Left ventricle myocardium superior (tissue), 1 donor: ENCODE results near the gene TRIM74. TPM values are rescaled to one million over a fixed set of nuclear protein-coding genes. Genes with fewer than 3 reads are reported as not detected.
"Not testable (repeated sequence)": the region's sequence is repeated elsewhere in the genome, so short reads cannot be mapped to it uniquely, and the experiment has no call there.

ENCODE experiments used
- ATAC-seq: fragments of 200-7000 bp; cut with Tn5 transposase; one replicate; pipeline ENCODE4 v1.9.1; 2020; ENCODE audit warnings: mild to moderate bottlenecking, moderate library complexity
- DNase-seq: peaks from one replicate; pipeline ENCODE4 v3.0.0-alpha.2; 2020
- intact Hi-C: fragments of 100-400 bp; cut with micrococcal nuclease; formaldehyde crosslinking; loops from one replicate; pipeline ENCODE4 v1.11.0; 2022
- total RNA-seq: library from RNA; stranded (reverse); fragmentation: NEBNext Ultra II Directional; extraction: Animal tissue kit (Norgen Biotek cat#: 25700); gene quantifications from one replicate; pipeline ENCODE4 v1.2.1, GENCODE V29; 2021
- donor health status: DM: no; HTN: yes; CAD: no; lungs with severe emphysema.

TRIM74 gene
- total RNA-seq, 1 donor from 2014 or later: 0.35 TPM

DNA sequence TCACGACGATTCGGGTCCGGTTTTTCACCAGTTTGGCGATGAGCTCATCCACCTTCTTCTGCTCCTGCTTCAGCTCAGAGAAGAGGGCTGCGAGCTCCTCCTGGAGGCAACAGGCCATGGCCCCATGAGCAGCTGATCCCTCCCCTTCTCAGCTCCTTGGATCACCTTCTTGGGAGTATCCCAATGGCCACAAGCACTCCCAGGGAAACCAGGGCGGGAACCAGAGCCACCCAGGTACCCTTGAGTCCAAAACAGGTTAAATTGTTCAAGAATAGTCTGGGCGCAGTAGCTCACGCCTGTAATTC lies 8.0 kb downstream of the TRIM74 start:
- ATAC-seq: peak; percentile 31
- intact Hi-C loops, DNase-seq: not testable (repeated sequence)

DNA sequence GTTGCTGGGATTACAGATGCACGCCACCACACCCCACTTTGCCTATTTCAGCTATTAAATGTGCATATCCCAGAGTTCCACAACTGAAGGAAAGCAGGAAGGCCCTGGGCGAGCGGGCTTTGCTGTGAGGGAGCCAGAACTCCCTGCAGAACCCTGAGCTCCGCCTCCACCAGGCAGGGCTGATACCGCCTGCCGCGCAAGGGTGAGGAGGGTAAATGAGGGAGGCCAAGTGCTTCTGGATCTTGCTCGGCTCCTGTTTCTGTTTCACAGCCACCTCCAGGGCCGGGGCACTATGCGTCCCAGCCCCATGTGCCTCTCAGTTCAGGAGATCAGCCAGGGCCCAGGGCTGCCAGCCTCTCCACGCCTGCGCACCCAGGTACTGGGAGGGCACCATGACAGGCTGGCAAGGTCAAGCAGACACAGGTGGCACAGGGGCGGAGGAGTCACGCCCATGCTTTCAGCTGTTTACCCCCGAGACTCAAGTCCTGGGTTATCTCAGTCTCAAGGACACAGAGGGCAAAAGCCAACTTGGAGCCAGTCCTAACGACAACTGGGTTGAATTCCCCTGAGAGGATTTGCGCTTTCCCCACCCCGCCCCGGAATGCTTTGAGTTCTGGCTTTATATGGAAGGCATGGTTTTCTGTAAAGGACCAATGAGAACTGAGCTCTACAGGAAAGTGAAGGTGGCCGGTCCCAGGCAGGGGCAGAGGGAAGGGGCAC lies 8.5 kb downstream of the TRIM74 start:
- intact Hi-C loops, DNase-seq: not testable (repeated sequence)
- ATAC-seq: peak; percentile 83

DNA sequence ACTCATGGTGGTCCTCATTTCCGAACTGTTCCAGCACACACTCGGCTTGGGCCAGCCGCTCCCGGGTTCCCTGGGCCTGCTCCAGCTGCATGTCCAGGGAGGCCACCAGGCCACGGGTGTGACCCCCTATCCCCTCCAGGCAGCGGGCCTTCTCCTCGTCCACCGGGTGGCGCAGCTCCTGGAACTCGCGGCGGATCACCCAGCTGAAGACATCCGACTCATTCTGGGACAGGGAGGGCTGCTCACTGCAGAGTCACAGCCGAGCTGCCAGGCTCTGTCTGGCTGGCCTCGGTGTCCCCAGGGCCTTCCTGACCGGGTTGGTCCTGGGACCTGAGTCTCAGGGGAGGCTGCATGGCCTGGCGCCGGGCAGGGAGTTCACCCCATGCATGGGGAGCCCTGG lies 9.2 kb downstream of the TRIM74 start:
- intact Hi-C loops, DNase-seq, ATAC-seq: not testable (repeated sequence)

DNA sequence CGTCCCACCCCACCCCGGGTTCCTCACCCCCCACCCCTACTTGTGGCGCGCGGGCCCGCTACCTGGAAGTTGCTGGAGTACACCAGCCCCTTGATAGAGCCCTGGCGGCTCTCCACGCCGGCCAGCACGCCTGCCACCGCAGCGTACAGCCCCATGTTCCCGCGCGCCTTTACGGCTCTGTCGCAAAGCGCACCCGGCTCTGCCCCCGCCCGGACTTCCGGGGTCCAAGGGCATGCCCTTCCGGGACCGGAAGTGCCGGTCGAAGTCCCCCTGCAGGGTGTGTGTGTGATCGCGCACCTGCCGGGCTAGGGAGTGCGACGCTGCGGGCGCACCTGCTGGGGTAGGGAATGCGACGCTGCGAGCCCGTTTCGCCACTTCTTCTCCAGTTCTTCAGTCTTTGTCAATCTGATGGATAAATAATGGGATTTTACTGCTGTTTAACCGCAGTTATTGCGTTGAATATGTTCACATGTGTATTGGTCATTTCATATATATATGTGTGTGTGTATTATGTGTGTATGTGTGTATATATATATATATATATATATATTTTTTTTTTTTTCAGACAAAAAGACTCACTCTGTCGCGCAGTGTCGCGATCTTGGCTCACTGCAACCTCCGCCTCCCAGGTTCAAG lies 14.6 kb downstream of the TRIM74 start:
- intact Hi-C loops, DNase-seq: not testable (repeated sequence)
- peak; percentile 96 for ATAC-seq

DNA sequence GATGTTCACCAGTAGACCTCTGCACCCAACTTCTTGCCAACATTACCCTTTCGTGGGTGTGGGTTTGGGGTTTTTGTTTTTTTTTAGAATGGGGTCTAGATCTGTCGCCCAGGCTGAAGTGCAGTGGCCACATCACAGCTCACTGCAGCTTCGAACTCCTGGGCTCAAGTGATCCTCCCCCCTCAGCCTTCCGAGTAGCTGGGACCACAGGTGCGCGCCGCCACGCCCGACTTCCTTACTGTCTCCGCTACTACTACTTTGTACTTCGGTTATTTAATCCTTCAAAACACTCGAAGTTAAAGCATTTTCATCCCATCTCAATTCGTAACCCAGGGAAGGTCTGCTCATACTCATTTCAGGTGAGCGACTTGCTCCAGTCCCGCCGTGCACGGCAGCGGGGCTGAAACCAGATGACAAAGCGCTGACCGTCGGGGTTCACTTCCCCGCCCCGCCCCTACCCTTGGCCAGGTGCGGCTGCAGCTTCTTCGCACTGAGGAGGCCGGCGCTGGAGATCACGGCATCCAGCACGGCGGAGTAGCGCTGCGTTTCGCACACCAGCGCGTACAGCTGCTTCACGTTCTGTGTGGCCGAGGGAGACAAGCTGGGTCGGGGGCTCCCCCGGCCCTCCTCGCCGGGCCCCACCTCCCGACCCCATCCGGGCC lies 15.2 kb downstream of the TRIM74 start:
- ATAC-seq: peak; percentile 45
- intact Hi-C loops, DNase-seq: not testable (repeated sequence)

DNA sequence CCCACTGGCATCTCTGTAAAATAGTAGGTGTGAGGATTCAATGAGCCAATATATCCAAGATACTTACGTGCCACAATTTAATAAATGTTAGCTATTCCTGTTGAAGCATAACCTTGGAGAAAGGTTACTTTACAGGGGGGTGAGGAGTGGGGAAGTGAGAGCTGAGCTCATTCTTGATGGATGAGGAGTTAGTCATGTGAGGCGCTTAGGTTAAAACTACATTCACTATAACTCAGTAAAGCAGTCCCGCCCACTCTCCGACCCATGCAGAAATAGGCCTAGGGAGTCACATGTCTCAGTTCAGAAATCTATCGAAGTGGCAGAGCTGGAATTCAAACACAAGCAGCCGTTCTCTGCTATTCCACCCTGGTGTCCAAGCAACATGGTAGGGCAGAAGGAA lies 18.8 kb downstream of the TRIM74 start:
- DNase-seq, intact Hi-C loops, ATAC-seq: not testable (repeated sequence)

DNA sequence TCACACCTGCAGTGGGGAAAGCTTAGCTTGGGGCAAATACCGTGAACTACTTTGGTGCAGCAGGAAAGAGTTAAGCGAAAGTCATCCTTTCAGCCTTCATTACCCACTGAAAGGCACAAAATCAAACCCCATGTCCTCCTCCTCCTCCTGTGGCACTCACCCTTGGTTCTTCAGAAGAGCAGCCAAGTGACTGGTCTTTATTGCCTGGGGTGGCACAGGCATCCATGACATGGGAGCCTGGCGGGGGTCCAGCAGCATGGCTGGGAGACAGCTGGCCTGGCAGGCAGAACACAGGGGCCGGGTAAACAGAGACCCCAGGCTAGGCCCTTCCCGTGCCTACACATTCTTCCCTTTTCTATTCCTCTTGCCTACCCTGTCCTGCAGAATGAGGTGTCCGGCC lies 19.6 kb downstream of the TRIM74 start:
- intact Hi-C loops, ATAC-seq: not testable (repeated sequence)
- DNase-seq: peak; percentile 59

DNA sequence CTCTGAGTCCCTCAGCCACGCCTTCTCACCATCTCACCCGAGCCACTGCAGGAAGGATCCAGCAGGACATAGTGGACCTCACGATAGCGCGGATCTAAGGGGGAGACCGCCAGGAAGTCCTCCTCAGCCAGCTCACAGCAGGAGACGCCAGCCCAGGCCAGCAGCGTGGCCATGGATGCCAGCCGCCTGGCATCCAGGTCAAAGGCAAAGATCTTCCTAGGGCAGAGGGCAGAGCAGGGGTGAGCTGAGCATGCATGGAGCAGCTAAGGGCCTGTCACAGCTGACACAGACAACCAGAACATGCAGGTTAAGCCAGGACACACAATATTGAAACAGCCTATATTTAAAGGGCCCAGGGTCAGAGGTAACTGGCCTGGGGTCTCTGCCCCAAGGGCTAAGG lies 20.0 kb downstream of the TRIM74 start:
- ATAC-seq, DNase-seq: not testable (repeated sequence)

DNA sequence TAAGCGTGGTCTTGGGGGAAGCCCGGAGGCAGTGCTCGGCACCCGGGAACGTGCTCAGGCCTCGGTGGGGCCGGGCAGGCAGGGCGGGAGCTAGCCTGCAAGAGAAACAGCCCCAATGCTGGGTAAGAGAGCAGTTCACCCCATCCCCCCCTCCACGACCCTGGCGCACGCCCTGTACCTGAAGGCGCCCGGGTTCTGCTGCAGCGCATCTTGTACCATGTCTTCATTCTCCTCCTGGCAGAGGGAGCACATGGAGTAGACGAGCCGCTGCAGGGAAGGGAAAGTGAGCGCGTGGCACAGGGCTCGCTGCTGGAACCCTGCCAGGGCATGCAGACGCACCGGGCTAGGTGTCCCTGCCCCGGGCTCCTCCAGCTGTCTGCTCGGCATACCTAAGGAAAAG lies 20.6 kb downstream of the TRIM74 start:
- ATAC-seq, DNase-seq, intact Hi-C loops: not testable (repeated sequence)

More for the DNA sequence above, 20.0 kb downstream of the TRIM74 start:
- intact Hi-C loops: not testable (repeated sequence)

DNA sequence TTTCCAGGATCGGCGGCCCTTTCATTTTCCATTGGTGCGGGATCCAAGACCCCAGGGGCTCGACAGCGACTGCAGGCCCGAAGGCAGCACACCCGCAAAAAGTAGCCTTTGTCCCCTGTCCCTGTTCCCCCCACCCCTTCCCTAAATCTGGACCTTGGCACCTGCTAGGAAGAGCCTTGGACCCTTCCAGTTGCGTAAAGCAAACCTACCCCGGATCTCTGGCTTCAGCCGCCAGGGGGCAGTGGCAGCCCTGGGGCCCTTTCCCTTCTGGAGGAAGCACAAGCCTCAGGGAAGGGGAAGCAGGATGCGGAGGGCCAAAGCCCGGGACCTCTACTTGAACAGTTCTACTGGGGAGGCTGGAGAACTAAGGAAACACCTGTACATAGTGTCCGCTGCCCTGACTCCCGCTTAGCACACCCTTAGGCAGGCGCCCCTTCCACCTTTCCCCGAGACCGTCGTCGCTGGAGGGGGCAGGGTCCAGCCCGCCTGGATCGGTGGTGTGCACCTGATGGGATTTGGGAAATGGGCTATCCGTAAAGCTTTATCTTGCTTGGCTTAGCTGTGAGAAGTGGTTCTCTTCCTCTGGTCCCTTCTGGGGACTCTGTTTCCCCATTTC lies 23.0 kb downstream of the TRIM74 start:
- intact Hi-C loops, DNase-seq, ATAC-seq: not testable (repeated sequence)

DNA sequence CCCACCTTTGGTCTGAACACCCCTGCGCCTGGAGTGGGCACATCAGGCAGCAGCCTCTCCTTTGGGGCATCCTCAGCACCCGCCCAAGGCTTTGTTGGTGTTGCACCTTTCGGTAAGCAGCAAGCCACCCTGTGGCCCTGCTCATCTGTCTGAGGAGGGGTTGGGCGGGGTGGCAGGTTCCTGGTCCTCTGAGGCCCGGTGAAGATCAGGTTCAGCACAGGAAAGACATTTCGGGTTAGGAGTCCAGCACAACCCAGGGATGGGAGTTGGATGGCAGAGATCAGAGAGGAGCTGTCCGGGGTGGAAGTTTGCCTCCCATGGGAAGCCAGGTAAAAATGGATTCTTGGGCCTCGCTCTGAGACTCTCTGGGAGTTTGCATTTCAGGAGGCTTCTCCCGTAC lies 23.7 kb downstream of the TRIM74 start:
- DNase-seq, intact Hi-C loops, ATAC-seq: not testable (repeated sequence)

DNA sequence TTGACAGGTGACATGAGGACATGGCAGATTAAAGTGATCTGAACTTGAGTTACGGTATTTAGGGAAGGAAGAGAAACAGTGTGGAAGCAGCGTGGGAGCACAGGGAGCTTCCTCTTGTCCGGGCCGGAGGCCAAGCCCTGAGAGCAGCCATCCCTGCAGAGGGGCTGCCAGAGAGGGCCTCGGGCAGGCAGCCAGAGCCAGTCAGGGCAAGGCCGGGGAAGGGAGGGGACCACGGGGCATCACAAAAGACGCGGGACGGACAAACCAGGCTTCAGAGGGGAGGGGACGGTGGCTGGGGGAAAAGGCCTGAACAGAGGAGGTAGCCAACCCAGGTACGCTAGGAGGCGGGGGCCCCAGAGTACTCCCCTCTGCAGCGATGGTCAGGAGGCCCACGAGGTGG lies 24.3 kb downstream of the TRIM74 start:
- intact Hi-C loops: not testable (repeated sequence)
- peak; percentile 83 for ATAC-seq
- DNase-seq: peak; percentile 45

DNA sequence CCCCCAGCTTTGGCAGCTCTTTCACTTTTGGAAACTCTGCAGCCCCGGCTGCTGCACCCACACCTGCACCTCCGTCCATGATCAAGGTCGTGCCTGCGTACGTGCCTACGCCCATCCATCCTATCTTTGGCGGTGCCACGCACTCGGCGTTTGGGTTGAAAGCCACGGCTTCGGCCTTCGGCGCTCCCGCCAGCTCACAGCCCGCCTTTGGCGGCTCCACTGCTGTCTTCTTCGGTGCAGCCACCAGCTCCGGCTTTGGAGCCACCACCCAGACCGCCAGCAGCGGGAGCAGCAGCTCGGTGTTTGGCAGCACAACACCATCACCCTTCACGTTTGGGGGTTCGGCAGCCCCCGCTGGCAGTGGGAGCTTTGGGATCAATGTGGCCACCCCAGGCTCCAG lies 26.3 kb downstream of the TRIM74 start:
- intact Hi-C loops, DNase-seq, ATAC-seq: not testable (repeated sequence)

DNA sequence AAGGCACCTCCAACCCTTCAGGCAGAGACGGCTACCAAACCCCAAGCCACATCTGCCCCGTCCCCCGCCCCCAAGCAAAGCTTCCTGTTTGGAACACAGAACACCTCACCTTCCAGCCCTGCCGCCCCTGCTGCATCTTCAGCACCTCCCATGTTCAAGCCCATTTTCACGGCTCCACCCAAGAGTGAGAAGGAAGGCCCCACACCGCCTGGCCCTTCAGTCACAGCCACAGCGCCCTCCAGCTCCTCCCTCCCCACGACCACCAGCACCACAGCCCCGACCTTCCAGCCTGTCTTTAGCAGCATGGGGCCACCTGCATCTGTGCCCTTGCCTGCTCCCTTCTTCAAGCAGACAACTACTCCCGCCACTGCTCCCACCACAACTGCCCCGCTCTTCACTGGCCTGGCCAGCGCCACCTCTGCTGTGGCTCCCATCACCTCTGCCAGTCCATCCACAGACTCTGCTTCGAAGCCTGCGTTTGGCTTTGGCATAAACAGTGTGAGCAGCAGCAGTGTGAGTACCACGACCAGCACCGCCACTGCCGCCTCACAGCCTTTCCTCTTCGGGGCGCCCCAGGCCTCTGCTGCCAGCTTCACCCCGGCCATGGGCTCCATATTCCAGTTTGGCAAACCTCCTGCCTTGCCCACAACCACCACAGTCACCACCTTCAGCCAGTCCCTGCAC lies 27.1 kb downstream of the TRIM74 start:
- ATAC-seq, DNase-seq, intact Hi-C loops: not testable (repeated sequence)

DNA sequence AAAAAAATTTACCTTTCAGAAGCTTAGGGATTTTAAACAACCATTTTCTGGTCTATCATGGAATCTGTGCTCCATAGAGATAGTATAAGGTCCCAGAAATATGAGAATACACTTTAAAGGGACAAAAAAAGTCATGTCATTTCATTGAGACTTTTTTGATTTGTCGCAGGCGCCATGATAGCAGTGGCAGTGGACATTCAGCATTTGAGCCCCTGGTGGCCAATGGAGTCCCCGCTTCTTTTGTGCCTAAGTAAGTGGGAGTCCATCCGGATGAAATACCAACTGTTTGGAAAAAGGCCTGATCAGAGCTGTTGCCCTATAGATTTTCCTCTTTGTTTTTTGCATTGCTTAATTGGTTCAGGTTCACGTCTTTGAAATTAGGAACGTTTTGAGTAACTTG lies 41.0 kb downstream of the TRIM74 start:
- ATAC-seq, DNase-seq, intact Hi-C loops: not testable (repeated sequence)

DNA sequence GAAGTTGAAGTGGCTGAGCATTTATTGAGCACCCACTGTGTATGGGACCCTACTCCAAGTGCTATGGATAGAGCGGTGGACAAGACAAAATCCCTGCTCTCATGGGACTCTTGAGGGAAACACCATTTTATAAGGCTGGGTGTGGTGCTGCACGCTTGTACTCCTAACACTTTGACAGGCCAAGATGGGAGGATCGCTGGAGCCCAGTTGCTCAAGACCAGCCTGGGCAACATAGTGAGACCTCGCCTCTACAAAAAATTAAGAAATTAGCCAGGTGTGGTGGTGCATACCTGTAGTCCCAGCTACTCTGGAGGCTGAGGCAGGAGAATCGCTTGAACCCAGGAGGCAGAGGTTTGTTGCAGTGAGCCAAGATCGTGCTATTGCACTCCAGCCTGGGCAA lies 41.5 kb downstream of the TRIM74 start:
- DNase-seq, ATAC-seq, intact Hi-C loops: not testable (repeated sequence)

DNA sequence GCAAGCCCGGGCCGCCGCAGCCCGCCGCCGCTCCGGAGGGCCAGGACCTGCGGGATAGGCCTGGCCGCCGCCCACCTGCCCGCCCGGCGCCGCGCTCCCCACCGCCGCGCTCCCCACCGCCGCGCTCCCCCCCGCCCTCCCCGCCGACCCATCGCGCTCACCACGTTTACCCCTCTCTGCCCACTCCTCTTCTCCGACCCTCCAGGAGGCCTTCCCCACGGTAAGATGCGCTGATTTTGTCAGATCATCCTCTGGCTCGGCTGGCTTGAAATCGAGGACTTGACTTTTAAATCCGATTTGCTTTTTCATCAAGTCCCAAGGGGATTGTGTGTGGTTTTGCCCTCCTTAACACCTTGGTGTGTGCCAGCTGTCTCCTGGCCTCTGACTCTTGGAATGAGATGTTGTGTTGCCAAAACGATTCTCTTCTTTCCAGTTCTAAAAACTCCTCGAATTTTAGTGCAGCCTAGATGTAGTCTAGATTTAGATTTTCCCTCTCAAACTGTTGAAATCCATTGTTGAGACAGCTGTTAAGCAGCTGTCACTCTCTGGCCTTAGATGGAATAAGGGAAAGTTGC lies 43.6 kb downstream of the TRIM74 start:
- ATAC-seq (no peak), DNase-seq (no peak)
- intact Hi-C loops: no loop called here

DNA sequence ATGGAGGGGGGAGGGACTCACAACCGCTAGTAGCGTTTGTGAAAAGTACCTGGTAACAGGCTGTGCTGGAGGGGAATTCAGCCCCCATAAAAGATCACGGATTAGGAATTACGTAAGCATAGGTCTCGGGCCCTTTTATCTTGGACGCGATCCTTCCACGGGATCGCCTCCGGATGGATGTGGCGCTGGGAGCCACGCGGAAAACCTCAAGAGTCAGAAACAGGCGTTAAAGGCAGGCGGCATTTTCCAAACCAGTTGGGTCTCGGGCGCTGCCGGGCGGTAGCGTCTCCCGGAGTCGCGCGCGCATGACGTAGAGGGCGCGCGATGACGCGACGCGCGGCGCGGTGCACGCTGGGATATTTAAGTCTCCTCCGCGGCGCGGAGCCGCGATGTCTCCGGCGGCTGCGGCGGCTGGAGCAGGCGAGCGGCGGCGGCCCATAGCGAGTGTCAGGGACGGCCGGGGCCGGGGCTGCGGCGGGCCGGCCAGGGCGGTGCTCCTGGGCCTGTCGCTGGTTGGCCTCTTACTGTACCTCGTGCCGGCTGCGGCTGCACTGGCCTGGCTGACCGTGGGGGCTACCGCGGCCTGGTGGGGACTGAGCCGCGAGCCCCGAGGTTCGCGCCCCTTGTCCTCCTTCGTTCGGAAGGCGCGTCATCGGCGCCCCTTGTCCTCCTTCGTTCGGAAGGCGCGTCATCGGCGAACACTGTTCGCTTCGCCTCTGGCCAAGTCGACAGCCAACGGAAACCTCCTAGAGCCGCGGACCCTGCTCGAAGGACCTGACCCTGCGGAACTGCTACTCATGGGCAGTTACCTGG lies 44.3 kb downstream of the TRIM74 start, which contains the start of gene POM121:
POM121 (plus strand) TSS at position 363 of the 813 bp plus-strand sequence; CDS start at position 390, 27 bp downstream.
- intact Hi-C loops: no loop called here
- DNase-seq (peak; percentile 91), ATAC-seq (peak; percentile 98)
